Measurements from ENCODE around the gene ERFL.
A peak's percentile ranks its signal among the peaks of the same experiment; 100 is the strongest.

GRCh38 chr19:41959056-41960053 is 31.1 kb upstream of the ERFL start, which contains the start of gene RABAC1:
- TF ChIP-seq CTCF (conservative IDR thresholded peaks at IDR 0.05): 0 out of 2 replicates have a peak, but pooled peaks have one; percentile 32
- no peak for TF ChIP-seq EZH2 (IDR thresholded peaks at IDR 0.05; ENCODE audit: low read depth)
